GM23248 (cell line): ENCODE data around the gene IL17REL. TPM values are rescaled to one million over a fixed set of nuclear protein-coding genes. Genes with fewer than 3 reads are reported as not detected.

Experiments
- DNase-seq: peaks from one replicate; pipeline ENCODE4 v3.0.0-alpha.2; 2015
- H2AFZ ChIP-seq: fragments of 200-600 bp; sonication (generic); 2 replicates; pipeline ENCODE4 v1.6.1; 2016; ENCODE audit warnings: antibody characterized with exemption
- H3F3A ChIP-seq: fragments of 200-600 bp; sonication (generic); 2 replicates; pipeline ENCODE4 v1.6.1; 2016; ENCODE audit warnings: mild to moderate bottlenecking, antibody characterized with exemption, mixed run types; ENCODE audit not compliant: insufficient read depth
- H3K27ac ChIP-seq: fragments of 200-600 bp; sonication (generic); 2 replicates; pipeline ENCODE4 v1.5.1; 2016; ENCODE audit warnings: mild to moderate bottlenecking
- H3K27me3 ChIP-seq: fragments of 200-600 bp; sonication (generic); replicated peaks from 2 replicates; pipeline ENCODE4 v1.6.1; 2016; ENCODE audit warnings: mild to moderate bottlenecking; ENCODE audit not compliant: insufficient read depth
- H3K36me3 ChIP-seq: fragments of 200-600 bp; sonication (generic); 2 replicates; pipeline ENCODE4 v1.6.1; 2016; ENCODE audit warnings: low read depth, mild to moderate bottlenecking
- H3K4me1 ChIP-seq: fragments of 200-600 bp; sonication (generic); 2 replicates; pipeline ENCODE4 v1.6.1; 2016; ENCODE audit warnings: mild to moderate bottlenecking; ENCODE audit not compliant: insufficient read depth
- H3K4me2 ChIP-seq: fragments of 200-600 bp; sonication (generic); one replicate; pipeline ENCODE4 v1.6.1; 2016; ENCODE audit warnings: mild to moderate bottlenecking; ENCODE audit not compliant: unreplicated experiment
- H3K4me3 ChIP-seq: fragments of 200-600 bp; sonication (generic); 2 replicates; pipeline ENCODE4 v1.5.1; 2016; ENCODE audit warnings: mild to moderate bottlenecking
- H3K79me2 ChIP-seq: fragments of 200-600 bp; sonication (generic); 2 replicates; pipeline ENCODE4 v1.6.1; 2016; ENCODE audit warnings: mild to moderate bottlenecking; ENCODE audit not compliant: insufficient read depth
- H3K9ac ChIP-seq: fragments of 200-600 bp; sonication (generic); 2 replicates; pipeline ENCODE4 v1.6.1; 2016; ENCODE audit warnings: mild to moderate bottlenecking
- H3K9me2 ChIP-seq: fragments of 200-600 bp; sonication (generic); 2 replicates; pipeline ENCODE4 v1.6.1; 2016; ENCODE audit warnings: mixed run types, mild to moderate bottlenecking, moderate library complexity; ENCODE audit not compliant: insufficient read depth
- H3K9me3 ChIP-seq: fragments of 200-600 bp; sonication (generic); one replicate; pipeline ENCODE4 v1.6.1; 2017; ENCODE audit warnings: low read depth
- H4K20me1 ChIP-seq: fragments of 200-600 bp; sonication (generic); 2 replicates; pipeline ENCODE4 v1.6.0; 2016; ENCODE audit not compliant: insufficient read depth
- EZH2 ChIP-seq: fragments of 200-600 bp; sonication (generic); IDR thresholded peaks from 2 replicates; pipeline ENCODE4 v1.6.1; 2018; ENCODE audit warnings: antibody characterized with exemption, mild to moderate bottlenecking; ENCODE audit not compliant: insufficient read depth, poor library complexity, severe bottlenecking
- EZH2phosphoT487 ChIP-seq: fragments of 200-600 bp; sonication (generic); IDR thresholded peaks from 2 replicates; pipeline ENCODE4 v1.6.1; 2018; ENCODE audit warnings: antibody characterized with exemption, moderate library complexity, mild to moderate bottlenecking, low read depth; ENCODE audit not compliant: insufficient read depth
- WGBS, 2 experiments: methylation state at CpG; one replicate each; pipeline ENCODE4 v1.1.6; 2015 to 2017; ENCODE audit warnings: low lambda C conversion rate in 2 of 2, low coverage in 1 of 2; ENCODE audit errors: missing lambda C conversion rate in 2 of 2; 5-methylcytosine and 5-hydroxymethylcytosine counted together
- in situ Hi-C: fragments of 300-500 bp; cut with MboI; formaldehyde crosslinking; loops from 2 replicates; pipeline ENCODE4 v1.15.0; 2020
- polyA plus RNA-seq: library from polyadenylated mRNA; unstranded; fragments of >200 nt; fragmentation: Nextera tagmentation; extraction: Ambion mirVana; gene quantifications from 2 replicates; pipeline ENCODE4 v1.2.1, GENCODE V29; 2016
- total RNA-seq: library from RNA; depleted of rRNA; stranded (reverse); fragments of >200 nt; shearing (Covaris generic); gene quantifications from 2 replicates; pipeline ENCODE4 v1.2.3, GENCODE V29; 2014; rRNA removed

The IL17REL gene
- total RNA-seq (not detected in 2 replicates), polyA plus RNA-seq (not detected in 2 replicates)

- no peak within 1 kb of the TSS for H3K4me2 ChIP-seq
- TF ChIP-seq EZH2 (no peak), EZH2phosphoT487 (no peak)
- H4K20me1 ChIP-seq = no peaks in the 10 kb centered on the region
- no peak within 1 kb of the TSS for H3K27ac ChIP-seq
- no peak within 1 kb of the TSS for H3K4me3 ChIP-seq
- H2AFZ ChIP-seq = no peak within 1 kb of the TSS
- peaks cover 54% of the 10 kb centered on the region for H3K27me3 ChIP-seq
- no peaks in the 10 kb centered on the region for H3K4me1 ChIP-seq
- 27 to 35% methylated on average over 28 to 29 of the region's 29 CpGs for WGBS, 2 experiments
- H3K79me2 ChIP-seq = no peaks in the 10 kb centered on the region
- no peaks in the 10 kb centered on the region for H3K36me3 ChIP-seq
- DNase-seq = peak; percentile 40
- H3K9me2 ChIP-seq = no peaks in the 10 kb centered on the region
- no peaks in the 10 kb centered on the region for H3K9me3 ChIP-seq
- in situ Hi-C loops = no loop called here
- no peaks in the 10 kb centered on the region for H3F3A ChIP-seq
- H3K9ac ChIP-seq = no peak within 1 kb of the TSS
These were observed at the start of gene IL17REL for GRCh38 chr22:50012211-50013181. Gene IL17REL, minus strand, starts transcription at chr22:50012765. Its CDS starts 119 bp downstream, at chr22:50012646.

GRCh38 chr22:50061824-50062355 is 49.3 kb upstream of the IL17REL start:
- no peaks in the 10 kb centered on the region for H3K36me3 ChIP-seq
- no peak overlapping the region for H3K9ac ChIP-seq
- in situ Hi-C loops = no loop called here
- no peaks in the 10 kb centered on the region for H3F3A ChIP-seq
- no peak overlapping the region for H3K4me3 ChIP-seq
- no peak for DNase-seq
- H3K4me1 ChIP-seq = no peaks in the 10 kb centered on the region
- TF ChIP-seq EZH2phosphoT487 (no peak), EZH2 (no peak)
- no peaks in the 10 kb centered on the region for H3K79me2 ChIP-seq
- no peaks in the 10 kb centered on the region for H3K9me2 ChIP-seq
- 48 to 51% methylated on average over 11 to 17 of the region's 17 CpGs for WGBS, 2 experiments
- H4K20me1 ChIP-seq = no peaks in the 10 kb centered on the region
- peaks cover 21% of the 10 kb centered on the region for H3K27me3 ChIP-seq
- H3K27ac ChIP-seq = no peak overlapping the region
- no peaks in the 10 kb centered on the region for H3K9me3 ChIP-seq
- H2AFZ ChIP-seq = no peak overlapping the region
- H3K4me2 ChIP-seq = no peak overlapping the region

GRCh38 chr22:50061141-50061823 is 48.7 kb upstream of the IL17REL start:
- Histone ChIP-seq H3K27me3 (peaks cover 25% of the 10 kb centered on the region), H3K79me2 (no peaks in the 10 kb centered on the region)
- 70 to 73% methylated on average over 20 to 27 of the region's 27 CpGs for WGBS, 2 experiments

GRCh38 chr22:50060441-50061140 is 48.0 kb upstream of the IL17REL start:
- Histone ChIP-seq H4K20me1 (no peaks in the 10 kb centered on the region), H3K79me2 (no peaks in the 10 kb centered on the region), H3K27me3 (peaks cover 29% of the 10 kb centered on the region), H3K9me2 (no peaks in the 10 kb centered on the region), H3K4me2 (no peak overlapping the region), H3K9ac (no peak overlapping the region), H3K27ac (no peak overlapping the region), H3K9me3 (no peaks in the 10 kb centered on the region), H3K36me3 (no peaks in the 10 kb centered on the region), H3K4me1 (no peaks in the 10 kb centered on the region), H3K4me3 (no peak overlapping the region), H3F3A (no peaks in the 10 kb centered on the region), H2AFZ (no peak overlapping the region)
- TF ChIP-seq EZH2phosphoT487 (no peak), EZH2 (no peak)
- DNase-seq = no peak
- 75 to 78% methylated on average over 28 of the region's 28 CpGs for WGBS, 2 experiments
- in situ Hi-C loops = no loop called here

More at GRCh38 chr22:50061141-50061823, 48.7 kb upstream of the IL17REL start:
- no peak for DNase-seq
- H3K4me1 ChIP-seq = no peaks in the 10 kb centered on the region
- H3K4me2 ChIP-seq = no peak overlapping the region
- H3K9me2 ChIP-seq = no peaks in the 10 kb centered on the region
- H3K36me3 ChIP-seq = no peaks in the 10 kb centered on the region
- H3F3A ChIP-seq = no peaks in the 10 kb centered on the region
- no peak overlapping the region for H3K4me3 ChIP-seq
- H3K9me3 ChIP-seq = no peaks in the 10 kb centered on the region
- in situ Hi-C loops = no loop called here
- H3K9ac ChIP-seq = no peak overlapping the region
- TF ChIP-seq EZH2 (no peak), EZH2phosphoT487 (no peak)
- H3K27ac ChIP-seq = no peak overlapping the region
- H2AFZ ChIP-seq = no peak overlapping the region
- no peaks in the 10 kb centered on the region for H4K20me1 ChIP-seq
